ENCODE measurements around the gene PRKAA1.
"Not testable (repeated sequence)": the region's sequence is repeated elsewhere in the genome, so short reads cannot be mapped to it uniquely, and the experiment has no call there.

Gene PRKAA1

DNA sequence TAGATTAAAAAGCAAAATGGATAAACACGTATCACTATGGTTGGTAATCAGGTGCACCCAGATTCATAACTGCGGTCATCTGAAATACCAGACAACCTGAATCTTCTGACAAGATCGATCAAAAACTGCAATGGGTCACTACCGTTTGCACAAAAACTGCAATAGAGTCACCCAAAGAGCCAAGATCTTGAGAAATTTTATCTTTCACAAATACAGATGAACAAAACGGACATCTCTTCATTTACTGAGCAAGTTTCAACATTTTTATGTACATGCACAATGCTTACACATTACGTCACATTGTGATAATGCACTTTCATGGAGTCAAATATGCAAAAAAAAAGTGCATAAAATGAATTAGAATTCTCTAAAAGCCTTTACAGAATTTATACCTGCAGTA lies 18.6 kb downstream of the PRKAA1 start:
- no peak for DNase-seq

DNA sequence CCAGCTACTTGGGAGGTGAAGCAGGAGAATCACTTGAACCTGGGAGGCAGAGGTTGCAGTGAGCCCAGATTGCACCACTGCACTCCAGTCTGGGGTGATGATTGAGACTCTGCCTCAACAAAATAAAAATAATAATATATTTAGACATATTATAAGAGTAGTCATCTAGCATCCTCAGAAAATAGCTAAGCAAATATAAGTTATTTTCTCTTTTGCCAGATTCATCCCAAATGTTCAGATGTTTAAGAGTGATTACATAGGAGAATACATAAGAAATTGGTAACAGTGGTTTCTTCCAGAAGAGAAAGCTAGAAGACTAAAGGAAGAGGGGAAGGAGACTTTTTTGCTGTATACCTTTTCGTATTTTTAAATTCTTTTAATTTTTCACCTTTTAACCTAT lies 20.0 kb downstream of the PRKAA1 start:
- no peak for DNase-seq

GRCh38 chr5:40776658-40776977 lies 21.6 kb downstream of the PRKAA1 start:
- DNase-seq = no peak

- no peak for DNase-seq
These were observed 22.1 kb downstream of the PRKAA1 start for GRCh38 chr5:40775846-40776657.

DNA sequence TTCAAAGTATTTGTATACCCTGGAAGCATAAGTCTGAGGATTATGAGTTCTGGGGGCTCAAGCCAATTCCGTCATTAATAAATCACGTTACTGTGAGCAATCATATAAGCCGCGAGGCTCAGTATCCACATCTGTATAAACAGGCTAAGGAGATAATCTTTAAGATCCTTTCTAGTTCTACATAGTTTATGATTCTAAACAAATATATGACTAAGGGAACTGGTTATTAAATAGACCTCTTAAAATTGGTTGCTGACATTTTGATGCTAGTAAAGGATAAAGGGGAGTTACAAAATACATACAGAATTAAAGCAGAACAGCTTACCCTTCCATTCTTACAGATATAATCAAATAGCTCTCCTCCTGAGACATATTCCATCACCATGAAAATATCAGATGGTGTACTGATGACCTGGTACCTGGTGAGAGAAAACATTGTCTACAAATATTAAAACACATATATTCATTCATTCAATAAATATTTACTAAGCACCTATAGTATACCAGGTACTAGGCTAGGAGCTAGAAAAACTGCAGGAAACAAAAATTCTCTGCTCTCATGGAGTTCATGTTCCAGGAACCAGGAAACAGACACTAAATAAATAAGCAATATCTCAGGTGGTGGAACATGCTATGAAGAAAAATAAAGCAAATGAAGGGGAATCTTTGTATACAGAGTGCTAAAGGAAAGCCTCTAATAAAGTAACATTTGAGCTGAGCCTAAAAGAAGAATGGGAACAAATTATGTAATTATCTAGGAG lies 22.9 kb downstream of the PRKAA1 start:
- DNase-seq = no peak

- no peak for DNase-seq
These were observed 23.6 kb downstream of the PRKAA1 start for GRCh38 chr5:40774623-40775022.

DNA sequence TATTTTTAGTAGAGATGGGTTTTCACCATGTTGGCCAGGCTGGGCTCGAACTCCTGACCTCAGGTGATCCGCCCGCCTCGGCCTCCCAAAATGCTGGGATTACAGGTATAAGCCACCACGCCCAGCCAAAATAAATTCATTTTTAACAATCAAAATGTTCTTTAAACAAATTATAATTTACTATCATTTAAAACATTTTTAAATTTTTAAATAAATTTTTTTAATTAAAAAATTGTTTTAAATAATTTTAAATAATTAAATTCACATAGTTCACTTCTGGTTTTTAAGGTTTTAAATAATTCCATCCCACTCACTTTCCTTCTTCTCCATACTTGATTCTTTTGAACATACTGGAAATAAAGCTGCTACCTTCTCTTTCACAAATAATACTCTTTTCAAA lies 27.4 kb downstream of the PRKAA1 start:
- no peak for DNase-seq

DNA sequence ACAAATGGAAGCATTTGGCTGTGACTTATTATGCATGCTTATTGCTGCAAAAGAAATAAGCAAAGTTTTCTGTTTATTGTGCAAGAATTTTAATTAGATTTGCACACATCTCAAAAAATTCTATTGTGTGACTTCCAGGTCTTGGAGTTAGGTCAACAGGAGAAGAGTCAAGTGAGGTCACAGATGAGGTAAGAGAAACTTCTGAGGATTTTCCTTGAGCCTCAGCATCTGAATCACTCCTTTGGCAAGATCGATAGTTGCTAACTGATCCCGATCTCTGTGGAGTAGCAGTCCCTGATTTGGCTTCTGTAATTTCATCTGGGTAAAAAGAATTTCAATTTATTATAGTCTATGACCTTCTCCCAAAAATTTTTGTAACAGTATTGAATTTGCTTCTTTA lies 35.5 kb downstream of the PRKAA1 start:
- no peak for DNase-seq

DNA sequence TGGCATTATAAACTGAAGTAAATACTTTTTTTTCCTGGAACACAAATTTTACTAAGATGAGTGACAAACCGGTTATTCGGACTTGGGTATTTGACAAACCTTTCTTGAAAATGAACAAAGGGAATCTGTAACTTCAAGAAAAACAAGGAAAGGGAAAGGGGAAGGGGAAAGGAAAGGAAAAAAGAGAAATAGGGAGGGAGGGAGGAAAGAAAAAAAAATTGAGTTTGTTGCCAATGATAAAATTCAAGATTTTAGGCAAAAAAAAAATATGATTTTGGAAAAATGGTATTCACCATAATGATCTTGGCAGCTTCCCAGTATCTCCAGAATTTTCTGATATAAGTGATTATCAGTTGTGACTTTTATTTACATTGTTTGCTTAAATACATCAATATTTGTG lies 40.8 kb downstream of the PRKAA1 start:
- no peak for DNase-seq

- DNase-seq = peak; percentile 88 to 96 (median 93)
These were observed 42.5 kb downstream of the PRKAA1 start, which contains the start of gene TTC33 for GRCh38 chr5:40755407-40756365. Gene TTC33, minus strand, starts transcription at chr5:40755961. Its CDS starts 8,943 bp downstream, at chr5:40747018.

DNA sequence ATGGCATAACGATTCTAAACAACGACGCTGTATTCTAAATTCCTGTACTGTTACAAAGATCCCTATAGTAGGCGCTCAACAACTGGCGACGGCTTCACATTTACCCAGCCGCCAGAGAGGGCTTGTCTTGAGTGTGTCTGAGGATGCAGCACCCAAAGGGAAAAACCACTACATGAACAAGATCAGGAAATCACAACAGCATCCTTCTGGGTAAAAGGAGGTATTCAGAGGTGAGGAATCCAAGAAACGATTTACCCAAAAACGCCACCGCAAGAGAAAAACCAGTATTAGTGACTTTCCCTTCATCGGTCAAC lies 43.1 kb downstream of the PRKAA1 start:
- peak; percentile 30 to 78 (median 45) for DNase-seq

- DNase-seq = peak in 1 of 5 donors; percentile 56
These were observed 43.6 kb downstream of the PRKAA1 start for GRCh38 chr5:40754381-40755092.

- no peak for DNase-seq
These were observed 51.5 kb downstream of the PRKAA1 start for GRCh38 chr5:40746703-40747102.

GRCh38 chr5:40743771-40744170 lies 54.4 kb downstream of the PRKAA1 start:
- DNase-seq = no peak

- DNase-seq = no peak
These were observed 59.7 kb downstream of the PRKAA1 start for GRCh38 chr5:40738502-40738901.

DNA sequence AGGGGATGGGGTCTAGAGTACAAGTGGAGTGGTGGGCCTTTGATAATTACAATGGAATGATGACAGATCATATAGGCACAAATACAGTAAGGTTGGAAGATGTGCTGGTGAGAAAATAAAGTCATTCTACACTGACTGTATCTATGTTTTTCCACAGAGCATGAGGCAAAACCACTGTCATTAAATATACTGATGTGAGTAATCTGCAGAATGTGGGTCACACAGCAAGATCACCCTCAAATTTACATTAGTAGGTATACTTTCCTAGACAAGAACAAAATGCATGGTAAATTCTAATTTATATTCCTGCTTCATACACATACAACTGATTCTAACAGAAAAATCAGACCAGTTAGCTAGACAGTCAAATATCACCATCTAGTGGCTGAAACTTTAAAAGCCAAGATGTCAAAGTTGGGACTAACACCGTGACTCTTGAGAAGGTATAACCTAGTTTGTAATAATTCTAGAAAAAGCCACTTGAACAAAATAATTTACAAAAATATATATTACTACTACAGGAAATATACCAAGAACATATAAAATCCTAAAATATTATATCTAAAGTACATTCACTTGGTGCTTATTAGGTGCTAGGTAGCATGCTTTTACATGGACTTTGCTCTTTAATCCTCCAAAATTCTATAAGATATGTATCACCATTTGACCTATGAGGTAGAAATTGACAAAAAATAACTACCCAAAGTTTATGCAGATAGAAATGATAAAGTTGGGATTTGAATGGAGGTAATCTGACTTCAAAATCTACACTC lies 61.9 kb downstream of the PRKAA1 start:
- peak in 1 of 5 donors; percentile 66 for DNase-seq

DNA sequence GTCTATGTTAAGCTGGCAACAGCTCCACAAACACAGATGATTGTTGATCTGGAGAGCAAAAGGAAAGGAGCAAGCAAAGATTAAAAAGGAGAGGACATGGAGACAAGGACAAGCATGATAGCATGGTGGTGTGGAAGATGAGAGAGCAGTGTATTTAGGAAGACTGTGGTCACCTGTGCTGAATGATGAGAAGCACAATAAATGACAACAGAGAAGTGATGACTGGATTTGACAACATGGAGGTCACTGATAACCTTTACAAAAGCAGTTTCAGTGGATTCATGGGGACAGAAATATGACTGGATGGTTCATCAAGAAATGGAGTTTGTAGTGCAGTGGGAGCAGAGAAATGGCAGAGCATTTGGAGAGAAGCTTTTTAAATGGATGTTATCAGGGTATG lies 62.6 kb downstream of the PRKAA1 start:
- no peak for DNase-seq

GRCh38 chr5:40734986-40735385 lies 63.2 kb downstream of the PRKAA1 start:
- DNase-seq = no peak

- no peak for DNase-seq
These were observed 64.2 kb downstream of the PRKAA1 start for GRCh38 chr5:40733879-40734563.

GRCh38 chr5:40733434-40733833 lies 64.7 kb downstream of the PRKAA1 start:
- no peak for DNase-seq

GRCh38 chr5:40722497-40722911 lies 75.7 kb downstream of the PRKAA1 start:
- not testable (repeated sequence) for DNase-seq

Data from T-helper 1 cell (primary cell).